Measurements from ENCODE around the gene TXNDC11.

The TXNDC11 gene

DNA sequence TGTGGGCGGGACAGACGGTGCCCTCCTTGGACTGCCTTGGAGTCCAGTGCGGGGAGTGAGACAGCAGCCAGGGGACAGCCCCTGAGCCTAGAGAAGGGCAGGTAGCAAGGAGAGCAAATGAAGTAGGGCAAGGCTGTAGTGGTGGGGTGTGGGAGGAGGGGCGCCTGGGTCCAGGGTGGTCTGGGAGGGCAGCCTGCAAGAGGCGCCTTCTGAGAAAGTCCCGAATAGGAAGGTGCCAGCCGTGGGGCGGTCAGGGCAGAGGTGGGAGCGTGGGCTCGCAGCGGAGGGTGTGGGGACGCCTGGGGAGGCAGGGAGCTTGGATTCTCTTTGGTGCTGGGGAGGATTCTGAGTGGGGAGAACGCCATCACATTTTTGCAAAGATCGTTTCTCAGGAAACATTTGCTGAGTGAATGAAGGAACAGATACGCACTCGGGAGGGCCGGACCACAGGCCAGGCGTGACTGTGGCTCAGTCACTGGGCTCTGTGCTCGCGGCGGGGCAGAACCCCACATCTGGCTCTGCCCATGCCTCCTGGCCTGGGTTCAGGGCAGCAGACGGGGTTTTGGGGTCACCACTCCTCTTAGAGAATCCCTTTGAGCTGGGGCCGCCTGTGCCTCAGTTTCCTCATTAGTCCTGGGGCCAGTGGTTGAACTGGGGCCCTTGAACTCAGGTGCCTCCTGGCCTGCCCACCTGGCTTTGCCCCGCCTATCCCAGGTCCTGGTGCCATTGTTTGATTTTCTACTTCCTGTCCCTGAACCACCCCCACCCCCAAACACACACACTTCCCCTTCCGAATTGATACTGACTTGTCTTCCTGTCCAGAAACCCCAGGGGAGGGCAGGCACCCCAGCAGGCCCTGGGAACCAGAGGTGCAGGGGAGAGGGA is 70.2 kb downstream of the TXNDC11 start:
- TF ChIP-seq GATA3 (IDR thresholded peaks at IDR 0.05; ENCODE audit: low read depth, low read length), result no peak
- no peak for TF ChIP-seq GATA2 (IDR thresholded peaks at IDR 0.05; ENCODE audit: low read depth, low read length)

DNA sequence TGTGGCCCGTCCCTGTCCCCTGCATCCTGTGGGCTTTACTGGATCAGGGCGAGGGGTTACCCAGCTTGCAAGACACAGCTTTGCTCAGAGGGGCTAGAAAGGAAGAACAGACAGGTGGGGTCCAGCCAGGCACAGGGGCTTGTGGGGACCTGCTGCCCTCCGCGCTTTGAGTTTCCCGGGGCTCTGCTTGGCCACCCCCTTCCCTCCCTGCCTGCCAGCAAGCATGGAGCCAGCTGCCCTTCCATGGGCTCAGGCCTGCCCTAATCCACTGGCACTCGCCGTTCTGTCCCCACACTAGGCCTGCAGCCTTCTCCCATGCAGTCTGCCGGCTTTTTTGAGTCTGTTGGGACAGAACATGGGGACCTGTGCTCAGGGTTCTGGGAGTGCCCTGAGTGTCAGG is 71.0 kb downstream of the TXNDC11 start:
- TF ChIP-seq GATA2 (IDR thresholded peaks at IDR 0.05; ENCODE audit: low read depth, low read length) (no peak), GATA3 (IDR thresholded peaks at IDR 0.05; ENCODE audit: low read depth, low read length) (no peak)

DNA sequence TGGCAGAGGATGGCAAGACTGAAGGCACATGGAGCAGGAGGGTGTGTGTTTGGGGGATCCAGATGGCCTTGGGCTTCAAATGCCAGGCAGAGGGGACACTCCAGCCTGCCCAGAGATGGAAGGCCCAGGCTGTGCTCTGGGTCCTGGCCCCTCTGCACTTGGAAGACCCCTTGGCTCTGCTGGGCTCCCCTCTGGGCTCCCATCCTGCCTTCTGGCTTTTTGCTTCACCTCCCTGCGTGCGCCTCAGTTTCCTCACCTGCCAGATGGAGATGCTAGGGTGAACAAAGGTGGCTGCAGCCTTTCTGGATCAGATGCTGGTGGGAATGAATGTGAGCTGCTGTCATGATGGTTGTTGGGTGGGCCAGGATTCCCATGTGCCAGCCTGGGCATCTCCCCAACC is 71.4 kb downstream of the TXNDC11 start:
- no peak for TF ChIP-seq GATA2 (IDR thresholded peaks at IDR 0.05; ENCODE audit: low read depth, low read length)
- no peak for TF ChIP-seq GATA3 (IDR thresholded peaks at IDR 0.05; ENCODE audit: low read depth, low read length)

DNA sequence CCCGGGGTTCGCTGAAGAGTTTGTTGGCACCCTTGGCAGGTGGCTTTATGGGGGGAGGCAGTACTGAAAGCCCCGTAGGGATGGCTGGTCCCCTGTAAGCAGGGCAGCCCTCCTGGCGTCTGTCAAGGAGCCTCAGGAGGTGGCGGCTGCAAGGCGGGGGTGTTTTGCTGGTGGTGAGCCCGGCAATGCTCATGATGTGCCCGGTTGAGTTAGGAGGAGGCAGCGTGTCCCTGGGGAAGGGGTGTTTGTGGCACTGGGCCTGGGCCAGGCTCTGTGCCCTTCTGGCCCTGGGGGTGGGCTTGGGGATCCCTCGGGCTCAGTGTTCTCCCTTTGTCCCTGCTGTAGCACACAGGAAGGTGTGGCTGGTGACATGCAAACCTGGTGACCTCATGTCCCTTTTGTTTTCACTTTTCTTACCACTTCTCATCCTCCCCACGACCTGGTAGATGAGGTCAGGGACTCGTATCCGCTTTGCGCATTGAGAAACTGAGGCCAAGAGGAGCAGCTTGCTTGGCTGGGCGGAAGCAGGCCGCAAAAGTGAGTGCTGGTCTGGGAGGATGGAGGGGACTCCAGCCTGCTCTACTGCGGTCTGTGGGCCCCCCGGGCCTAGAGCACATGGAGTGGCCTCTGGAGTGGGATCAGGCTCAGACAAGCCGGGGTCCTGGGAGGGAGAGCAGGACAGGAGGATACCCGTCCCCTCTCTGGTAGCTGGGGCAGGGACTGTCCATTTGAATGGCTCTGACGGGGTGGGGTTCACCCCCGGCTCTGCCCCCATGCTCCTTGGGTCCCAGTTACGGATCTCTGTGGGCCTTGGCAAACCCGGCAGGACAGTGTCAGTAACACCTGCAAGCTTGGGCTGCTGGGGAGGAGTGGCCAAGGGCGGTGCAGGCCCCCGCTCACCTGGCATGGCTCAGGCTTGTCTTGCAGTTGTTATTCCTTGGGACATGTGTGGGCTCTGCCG is 72.2 kb downstream of the TXNDC11 start:
- TF ChIP-seq GATA2 (IDR thresholded peaks at IDR 0.05; ENCODE audit: low read depth, low read length) (no peak), GATA3 (IDR thresholded peaks at IDR 0.05; ENCODE audit: low read depth, low read length) (no peak)

DNA sequence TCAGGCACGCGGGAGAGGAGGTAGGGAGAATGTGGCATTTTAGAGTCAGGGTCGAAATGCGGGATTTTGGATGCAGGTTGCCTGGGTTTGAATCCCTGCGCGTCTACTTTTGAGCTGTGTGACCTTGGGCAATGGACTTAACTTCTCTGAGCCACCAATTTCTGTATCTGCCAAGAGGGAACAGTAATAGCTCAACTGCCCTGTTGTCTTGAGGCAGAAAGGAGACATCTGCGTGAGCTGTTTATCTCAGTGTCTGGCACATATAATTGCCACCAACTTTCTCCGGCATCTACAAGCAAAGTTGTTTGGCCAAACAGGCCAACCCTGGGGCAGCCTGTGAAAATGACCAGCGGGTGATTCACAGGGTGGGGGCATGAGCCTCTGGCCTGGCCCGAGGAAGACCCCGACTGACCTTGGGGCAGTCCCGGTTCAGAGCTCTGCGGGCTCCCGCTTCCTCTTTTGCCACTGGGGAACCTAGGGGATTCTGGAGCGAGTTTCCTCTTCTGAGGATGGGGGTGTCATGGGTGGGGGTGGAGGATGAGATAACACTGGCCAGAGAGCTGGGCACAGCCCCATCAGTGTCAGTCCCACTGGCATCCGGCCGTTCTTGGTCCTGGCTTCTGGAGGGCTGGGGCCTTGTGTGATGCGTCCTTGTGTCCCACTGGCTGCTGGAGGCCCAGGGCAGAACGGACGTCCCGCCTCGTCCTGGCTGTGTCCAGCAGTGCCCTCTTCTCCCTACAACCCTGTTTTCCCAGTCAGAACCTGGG is 73.1 kb downstream of the TXNDC11 start:
- no peak for TF ChIP-seq GATA2 (IDR thresholded peaks at IDR 0.05; ENCODE audit: low read depth, low read length)
- no peak for TF ChIP-seq GATA3 (IDR thresholded peaks at IDR 0.05; ENCODE audit: low read depth, low read length)

DNA sequence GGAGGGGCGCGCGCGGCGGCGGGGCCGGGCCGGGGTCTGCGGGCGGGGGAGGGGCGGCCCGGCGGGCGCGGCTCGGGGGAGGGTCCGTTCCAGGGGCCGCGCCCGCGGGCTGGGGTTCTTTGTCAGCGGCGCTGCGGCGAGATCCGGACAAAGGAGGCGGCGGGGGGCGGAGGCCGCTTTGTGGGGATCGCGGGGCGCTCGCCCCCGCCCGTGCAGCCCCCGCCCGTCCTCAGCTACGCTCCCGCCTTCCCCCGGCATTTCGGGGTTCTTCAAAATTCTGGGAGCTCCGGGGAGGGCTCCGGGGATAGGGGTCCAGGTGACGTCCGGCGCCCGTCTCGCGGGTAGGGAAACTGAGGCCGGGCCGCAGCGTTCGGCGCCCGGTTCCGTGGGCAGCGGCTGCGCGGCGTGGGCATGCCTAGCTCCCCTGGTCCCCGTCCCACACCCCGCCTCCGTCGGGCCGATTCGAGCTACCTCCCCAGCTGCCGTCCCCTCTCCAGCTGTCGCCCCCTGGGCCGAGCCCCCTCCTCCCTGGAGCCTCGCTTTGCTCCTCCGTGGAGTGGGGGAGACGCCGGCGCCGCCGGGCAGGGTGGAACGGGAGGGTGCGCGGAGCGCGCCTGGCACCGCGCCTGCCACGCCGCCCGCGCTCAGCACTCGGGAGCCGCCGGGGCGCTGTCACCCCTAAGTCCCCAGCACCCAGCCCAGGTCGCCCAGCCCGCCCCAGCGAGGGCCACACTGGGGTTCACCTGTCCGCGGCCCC is 73.9 kb downstream of the TXNDC11 start:
- no peak for TF ChIP-seq GATA2 (IDR thresholded peaks at IDR 0.05; ENCODE audit: low read depth, low read length)
- TF ChIP-seq GATA3 (IDR thresholded peaks at IDR 0.05; ENCODE audit: low read depth, low read length), result no peak

DNA sequence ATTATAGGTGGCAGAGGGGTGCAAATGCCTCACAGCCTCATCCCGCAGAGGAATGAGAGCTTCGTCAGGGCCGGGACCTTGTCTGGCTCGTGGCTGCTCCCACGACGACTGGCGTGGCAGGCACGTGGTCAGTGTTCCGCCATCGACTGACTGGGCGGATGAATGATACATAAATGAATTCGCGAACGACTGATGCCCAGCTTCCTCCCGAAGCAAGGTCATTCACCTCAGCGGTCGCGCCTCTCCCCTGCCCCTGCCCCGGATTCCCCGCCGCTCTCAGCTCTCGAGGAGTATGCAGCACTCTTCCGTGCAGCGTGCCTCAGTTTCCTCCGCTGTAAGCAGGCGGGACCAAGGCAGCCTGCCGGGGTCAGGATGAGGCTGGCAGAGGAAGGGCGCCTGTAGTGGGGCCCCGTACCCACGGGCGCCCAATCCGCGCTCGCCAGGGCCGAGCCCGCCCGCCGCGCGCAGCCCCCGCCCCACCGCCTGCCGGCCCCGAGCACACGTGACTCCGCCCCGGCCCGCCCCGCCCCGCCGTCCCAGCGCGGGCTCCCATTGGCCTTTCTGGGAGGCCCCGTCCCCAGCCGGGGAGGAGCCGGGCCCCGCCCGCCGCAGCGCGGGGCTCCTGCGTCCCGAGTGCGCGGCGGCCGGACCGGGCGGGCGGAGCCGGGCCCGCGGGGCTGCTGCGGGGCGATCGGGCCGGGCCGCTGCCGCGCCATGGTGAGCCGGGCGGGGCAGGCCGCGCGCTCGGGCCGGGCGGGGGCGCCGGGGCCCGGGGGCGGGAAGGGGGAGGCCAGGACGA is 74.6 kb downstream of the TXNDC11 start, which contains the start of gene SNN:
TSS of gene SNN (plus strand) at position 632 of the 799 bp plus-strand sequence. CDS start 7,605 bp downstream, outside the sequence.
- TF ChIP-seq GATA3 (IDR thresholded peaks at IDR 0.05; ENCODE audit: low read depth, low read length), result no peak
- TF ChIP-seq GATA2 (IDR thresholded peaks at IDR 0.05; ENCODE audit: low read depth, low read length), result no peak

DNA sequence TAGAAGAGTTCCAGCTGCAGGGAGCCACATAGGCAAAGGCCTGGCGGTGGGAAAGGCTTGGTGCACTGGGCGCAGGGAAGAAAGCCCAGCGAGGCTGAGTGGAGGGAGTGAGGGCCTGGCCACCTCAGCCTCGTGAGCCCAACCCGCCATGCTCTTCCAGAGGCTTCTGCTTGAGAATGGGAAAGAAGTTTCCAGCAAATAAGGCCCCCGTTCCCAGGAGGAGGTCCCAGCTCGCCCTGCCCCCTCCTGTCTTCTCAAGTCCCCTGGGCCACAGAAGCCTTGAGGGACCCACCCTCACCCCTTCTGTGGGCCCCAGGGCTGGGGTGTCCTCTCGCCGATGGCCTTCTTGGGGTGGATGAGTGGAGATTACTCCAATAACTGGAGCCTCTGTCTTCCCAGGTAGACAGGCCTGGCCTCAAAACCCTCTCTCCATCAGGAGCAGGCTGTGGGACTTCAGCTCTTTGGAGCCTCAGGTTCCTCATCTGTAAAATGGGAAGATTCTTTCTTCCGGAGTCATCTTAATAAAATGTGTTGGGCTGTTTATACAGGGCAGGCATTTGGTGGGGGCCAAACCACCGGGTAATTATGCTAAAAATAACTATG is 75.3 kb downstream of the TXNDC11 start:
- TF ChIP-seq GATA3 (IDR thresholded peaks at IDR 0.05; ENCODE audit: low read depth, low read length), result no peak
- no peak for TF ChIP-seq GATA2 (IDR thresholded peaks at IDR 0.05; ENCODE audit: low read depth, low read length)

DNA sequence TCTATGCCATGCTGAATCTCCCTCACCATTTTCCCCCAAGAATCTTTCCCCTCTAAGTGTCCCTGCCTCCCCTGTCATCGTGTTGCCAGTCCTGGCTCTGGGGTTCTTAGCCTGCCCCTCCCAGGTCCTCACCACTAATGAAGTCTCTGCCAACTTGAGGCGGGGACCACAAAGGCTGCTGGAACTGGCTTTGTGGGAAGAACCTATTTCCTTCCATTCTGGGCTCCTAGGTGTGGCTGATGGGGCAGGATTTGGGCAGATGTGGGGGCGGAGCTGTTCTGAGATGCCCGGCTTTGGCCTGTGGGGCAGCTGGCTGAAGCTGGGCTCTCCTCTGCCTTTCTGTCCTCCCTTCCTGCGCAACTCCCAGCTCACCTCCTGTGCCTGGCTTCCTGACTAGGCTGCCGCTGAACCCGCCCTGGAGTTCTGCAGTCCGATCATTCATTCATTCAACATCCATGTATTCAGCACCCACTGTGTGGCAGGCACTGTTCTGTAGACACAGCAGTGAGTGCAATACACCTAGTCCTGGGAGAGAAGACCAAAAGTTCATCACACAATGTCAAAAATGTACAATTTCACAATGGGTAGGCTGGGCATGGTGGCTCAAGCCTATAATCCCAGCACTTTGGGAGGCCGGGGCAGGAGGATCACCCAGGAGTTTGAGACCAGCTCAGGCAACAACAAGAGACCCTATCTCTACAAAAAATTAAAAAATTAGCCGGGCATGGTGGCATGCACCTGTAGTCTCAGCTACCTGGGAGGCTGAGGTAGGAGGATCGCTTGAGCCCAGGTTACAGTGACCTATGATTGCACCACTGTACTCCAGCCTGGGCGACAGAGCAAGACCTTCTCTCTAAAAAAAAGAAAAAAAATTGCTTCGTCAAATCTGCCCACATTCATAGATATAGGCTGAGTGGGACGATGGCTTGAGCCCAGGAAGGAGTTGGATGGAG is 76.3 kb downstream of the TXNDC11 start:
- TF ChIP-seq GATA2 (IDR thresholded peaks at IDR 0.05; ENCODE audit: low read depth, low read length) (no peak), GATA3 (IDR thresholded peaks at IDR 0.05; ENCODE audit: low read depth, low read length) (no peak)

DNA sequence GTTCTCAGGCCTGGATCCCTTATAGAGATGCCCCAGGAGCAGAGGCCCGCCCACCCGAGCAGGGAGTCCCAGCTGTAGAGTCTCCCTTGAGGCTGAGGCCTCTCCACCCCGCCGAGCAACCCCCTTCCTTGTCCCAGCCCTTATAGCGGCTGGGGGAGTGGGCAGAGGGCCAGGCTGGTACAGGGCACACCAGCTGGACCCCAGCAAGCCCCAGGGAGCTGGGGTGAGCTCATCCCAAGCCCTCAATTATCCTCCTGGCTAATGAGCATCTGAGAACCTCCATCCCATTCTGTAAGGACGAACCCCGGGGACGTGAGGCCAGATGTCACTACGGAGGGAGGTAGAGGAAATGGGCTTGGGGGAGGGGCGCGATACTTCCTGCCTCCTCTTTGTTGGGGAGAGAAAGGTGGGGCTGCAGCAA is 77.6 kb downstream of the TXNDC11 start:
- no peak for TF ChIP-seq GATA3 (IDR thresholded peaks at IDR 0.05; ENCODE audit: low read depth, low read length)
- TF ChIP-seq GATA2 (IDR thresholded peaks at IDR 0.05; ENCODE audit: low read depth, low read length), result no peak

DNA sequence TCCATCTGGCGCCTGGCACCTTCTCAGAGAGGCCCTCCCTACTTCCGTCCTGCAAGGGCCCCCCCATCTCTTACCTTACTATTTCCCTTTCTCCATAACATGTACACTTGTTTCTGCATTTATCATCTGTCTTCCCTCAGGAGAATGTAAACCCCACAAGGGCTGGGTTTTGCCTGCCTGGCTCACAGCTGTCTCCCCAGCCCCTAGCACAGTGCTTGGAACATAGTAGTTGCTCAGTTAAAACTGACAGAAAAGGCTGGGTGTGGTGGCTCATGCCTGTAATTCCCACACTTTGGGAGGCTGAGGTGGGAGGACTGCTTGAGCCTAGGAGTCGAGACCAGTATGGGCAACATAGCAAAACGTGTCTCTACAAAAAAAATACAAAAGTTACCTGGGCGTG is 80.1 kb downstream of the TXNDC11 start:
- TF ChIP-seq GATA2 (IDR thresholded peaks at IDR 0.05; ENCODE audit: low read depth, low read length), result no peak
- TF ChIP-seq GATA3 (IDR thresholded peaks at IDR 0.05; ENCODE audit: low read depth, low read length), result no peak

All from SH-SY5Y (cell line).